ENCODE data around the gene RBM6. TPM values are rescaled to one million over a fixed set of nuclear protein-coding genes. Genes with fewer than 3 reads are reported as not detected.
"Not testable (repeated sequence)": the region's sequence is repeated elsewhere in the genome, so short reads cannot be mapped to it uniquely, and the experiment has no call there.

The RBM6 gene
- total RNA-seq, 1 donor from 2014 or later = 169 TPM

DNA sequence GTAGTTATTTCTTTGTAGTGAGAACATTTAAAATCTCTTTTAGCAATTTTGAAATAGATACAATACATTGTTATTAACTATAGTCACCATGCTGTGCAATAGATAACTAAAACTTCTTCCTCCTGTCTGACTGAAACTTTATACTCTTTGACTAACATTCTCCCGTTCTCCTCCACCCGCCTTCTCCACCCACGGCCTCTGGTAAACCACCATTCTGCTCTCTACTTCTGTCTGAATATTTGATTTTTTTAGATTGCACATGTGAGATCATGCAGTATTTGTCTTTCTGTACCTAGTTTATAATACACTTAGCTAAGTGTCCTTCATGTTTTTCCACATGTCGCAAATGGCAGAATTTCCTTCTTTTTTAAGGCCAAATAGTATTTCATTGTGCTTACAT is 76.0 kb downstream of the RBM6 start:
- DNase-seq = no peak
- no peak overlapping the region for H3K27ac Mint-ChIP-seq (ENCODE audit: unreplicated experiment)
- peaks cover 3% of the 10 kb centered on the region for H3K9me3 Mint-ChIP-seq (ENCODE audit: unreplicated experiment)
- H3K4me3 Mint-ChIP-seq (ENCODE audit: unreplicated experiment) = no peak overlapping the region
- H3K27me3 Mint-ChIP-seq (ENCODE audit: unreplicated experiment) = peaks cover 3% of the 10 kb centered on the region
- peaks cover 16% of the 10 kb centered on the region for H3K36me3 Mint-ChIP-seq (ENCODE audit: unreplicated experiment)
- TF ChIP-seq, protein P1, sequence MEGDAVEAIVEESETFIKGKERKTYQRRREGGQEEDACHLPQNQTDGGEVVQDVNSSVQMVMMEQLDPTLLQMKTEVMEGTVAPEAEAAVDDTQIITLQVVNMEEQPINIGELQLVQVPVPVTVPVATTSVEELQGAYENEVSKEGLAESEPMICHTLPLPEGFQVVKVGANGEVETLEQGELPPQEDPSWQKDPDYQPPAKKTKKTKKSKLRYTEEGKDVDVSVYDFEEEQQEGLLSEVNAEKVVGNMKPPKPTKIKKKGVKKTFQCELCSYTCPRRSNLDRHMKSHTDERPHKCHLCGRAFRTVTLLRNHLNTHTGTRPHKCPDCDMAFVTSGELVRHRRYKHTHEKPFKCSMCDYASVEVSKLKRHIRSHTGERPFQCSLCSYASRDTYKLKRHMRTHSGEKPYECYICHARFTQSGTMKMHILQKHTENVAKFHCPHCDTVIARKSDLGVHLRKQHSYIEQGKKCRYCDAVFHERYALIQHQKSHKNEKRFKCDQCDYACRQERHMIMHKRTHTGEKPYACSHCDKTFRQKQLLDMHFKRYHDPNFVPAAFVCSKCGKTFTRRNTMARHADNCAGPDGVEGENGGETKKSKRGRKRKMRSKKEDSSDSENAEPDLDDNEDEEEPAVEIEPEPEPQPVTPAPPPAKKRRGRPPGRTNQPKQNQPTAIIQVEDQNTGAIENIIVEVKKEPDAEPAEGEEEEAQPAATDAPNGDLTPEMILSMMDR (IDR thresholded peaks at IDR 0.05; ENCODE audit: partially characterized antibody, unreplicated experiment) = no peak
- H3K4me1 Mint-ChIP-seq (ENCODE audit: low read depth, unreplicated experiment) = no peaks in the 10 kb centered on the region

DNA sequence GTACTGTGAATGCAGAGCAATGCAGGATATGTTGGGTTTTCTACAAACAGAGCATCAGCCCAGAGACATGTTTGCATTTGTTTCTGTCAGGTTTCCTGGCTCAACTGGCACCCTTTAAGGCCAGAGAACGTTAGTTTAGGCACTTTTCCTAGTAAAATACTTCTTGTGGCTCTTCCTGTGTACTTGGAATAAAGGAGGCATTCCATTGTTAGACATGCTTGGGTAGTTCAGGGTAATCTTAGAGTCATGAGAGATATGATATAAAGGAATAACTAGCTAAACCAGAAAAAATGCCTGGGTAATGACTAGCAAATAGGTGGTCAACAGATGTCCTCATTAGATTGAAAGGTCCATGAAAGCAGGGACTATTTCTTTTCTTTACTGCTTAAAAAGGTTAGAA is 88.4 kb downstream of the RBM6 start:
- Mint-ChIP-seq H3K4me3 (ENCODE audit: unreplicated experiment) (no peak overlapping the region), H3K36me3 (ENCODE audit: unreplicated experiment) (peaks cover 8% of the 10 kb centered on the region), H3K27me3 (ENCODE audit: unreplicated experiment) (peaks cover 3% of the 10 kb centered on the region), H3K9me3 (ENCODE audit: unreplicated experiment) (peaks cover 5% of the 10 kb centered on the region), H3K4me1 (ENCODE audit: low read depth, unreplicated experiment) (no peaks in the 10 kb centered on the region), H3K27ac (ENCODE audit: unreplicated experiment) (no peak overlapping the region)
- TF ChIP-seq, protein P1 (IDR thresholded peaks at IDR 0.05; ENCODE audit: partially characterized antibody, unreplicated experiment) = no peak
- DNase-seq = no peak

DNA sequence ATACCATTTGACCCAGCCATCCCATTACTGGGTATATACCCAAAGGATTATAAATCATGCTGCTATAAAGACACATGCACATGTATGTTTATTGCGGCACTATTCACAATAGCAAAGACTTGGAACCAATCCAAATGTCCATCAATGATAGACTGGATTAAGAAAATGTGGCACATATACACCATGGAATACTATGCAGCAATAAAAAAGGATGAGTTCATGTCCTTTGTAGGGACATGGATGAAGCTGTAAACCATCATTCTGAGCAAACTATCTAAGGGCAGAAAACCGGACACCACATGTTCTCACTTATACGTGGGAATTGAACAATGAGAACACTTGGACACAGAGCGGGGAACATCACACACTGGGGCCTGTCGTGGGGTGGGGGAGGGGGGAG is 91.3 kb downstream of the RBM6 start:
- not testable (repeated sequence) for DNase-seq; H3K9me3 Mint-ChIP-seq (ENCODE audit: unreplicated experiment); H3K4me1 Mint-ChIP-seq (ENCODE audit: low read depth, unreplicated experiment); H3K27me3 Mint-ChIP-seq (ENCODE audit: unreplicated experiment); H3K36me3 Mint-ChIP-seq (ENCODE audit: unreplicated experiment); H3K4me3 Mint-ChIP-seq (ENCODE audit: unreplicated experiment); H3K27ac Mint-ChIP-seq (ENCODE audit: unreplicated experiment)

DNA sequence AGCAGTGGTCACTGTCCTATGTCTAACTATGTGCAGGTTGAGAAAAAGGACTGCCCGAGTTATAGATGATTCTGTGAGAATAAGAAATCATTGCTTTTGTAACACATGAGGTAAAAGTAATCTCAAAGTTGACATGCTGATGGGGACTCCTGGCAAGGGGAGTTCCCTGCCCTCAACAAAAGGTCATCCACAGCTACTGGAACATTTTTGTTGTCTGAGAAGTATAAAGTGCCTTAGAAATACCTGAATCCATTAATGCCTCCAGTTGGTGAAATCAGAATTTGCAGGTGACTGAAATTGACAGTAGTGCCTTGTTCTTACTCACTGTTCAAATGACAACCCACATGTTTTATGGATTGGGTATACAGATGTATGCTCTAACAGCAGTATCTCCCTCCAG is 105.0 kb downstream of the RBM6 start:
- Mint-ChIP-seq H3K27me3 (ENCODE audit: unreplicated experiment) (no peaks in the 10 kb centered on the region), H3K36me3 (ENCODE audit: unreplicated experiment) (no peaks in the 10 kb centered on the region), H3K4me3 (ENCODE audit: unreplicated experiment) (no peak overlapping the region), H3K27ac (ENCODE audit: unreplicated experiment) (no peak overlapping the region), H3K4me1 (ENCODE audit: low read depth, unreplicated experiment) (peaks cover 3% of the 10 kb centered on the region), H3K9me3 (ENCODE audit: unreplicated experiment) (peaks cover 1% of the 10 kb centered on the region)
- no peak for DNase-seq
- TF ChIP-seq, protein P1 (IDR thresholded peaks at IDR 0.05; ENCODE audit: partially characterized antibody, unreplicated experiment) = no peak

DNA sequence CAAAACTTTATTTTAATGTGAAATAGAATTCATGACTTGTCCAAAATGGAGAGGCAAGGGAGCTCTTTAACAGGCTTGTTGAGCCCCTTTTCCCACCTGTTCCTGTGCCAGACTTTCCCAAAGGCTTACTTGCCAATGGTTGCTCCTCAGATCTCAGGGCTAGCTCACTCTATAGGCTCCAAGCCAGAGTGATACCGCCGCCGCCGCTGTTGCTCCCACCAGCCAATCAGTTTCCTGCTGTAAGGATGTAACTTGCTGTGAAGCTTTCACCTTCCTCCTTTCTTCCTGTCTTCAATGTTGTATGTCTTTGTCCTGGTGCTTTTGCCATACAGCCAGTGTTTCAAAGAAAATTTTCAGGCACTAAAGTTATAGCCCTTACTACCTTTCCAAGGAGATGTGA is 107.5 kb downstream of the RBM6 start:
- Mint-ChIP-seq H3K4me3 (ENCODE audit: unreplicated experiment) (no peak overlapping the region), H3K27me3 (ENCODE audit: unreplicated experiment) (no peaks in the 10 kb centered on the region), H3K27ac (ENCODE audit: unreplicated experiment) (no peak overlapping the region), H3K36me3 (ENCODE audit: unreplicated experiment) (no peaks in the 10 kb centered on the region), H3K9me3 (ENCODE audit: unreplicated experiment) (peaks cover 1% of the 10 kb centered on the region), H3K4me1 (ENCODE audit: low read depth, unreplicated experiment) (no peaks in the 10 kb centered on the region)
- no peak for DNase-seq
- TF ChIP-seq, protein P1 (IDR thresholded peaks at IDR 0.05; ENCODE audit: partially characterized antibody, unreplicated experiment) = no peak

DNA sequence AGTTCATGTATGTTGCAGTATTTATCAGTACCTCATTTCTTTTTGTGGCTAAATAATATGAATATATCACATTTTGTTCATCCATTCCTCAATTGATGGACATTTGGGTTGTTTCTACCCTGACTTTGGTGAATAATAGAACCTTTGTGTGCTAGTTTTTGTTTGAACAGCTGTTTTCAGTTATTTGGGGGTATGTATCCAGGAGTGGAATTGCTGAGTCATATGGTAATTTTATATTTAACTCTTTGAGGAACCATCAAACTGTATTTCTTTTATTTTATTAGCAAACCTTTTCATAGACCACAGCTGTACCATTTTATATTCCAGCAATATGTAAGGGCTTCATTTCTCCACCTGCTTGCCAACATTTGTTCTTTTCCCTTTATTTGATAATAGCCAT is 110.4 kb downstream of the RBM6 start:
- Mint-ChIP-seq H3K4me3 (ENCODE audit: unreplicated experiment) (no peak overlapping the region), H3K9me3 (ENCODE audit: unreplicated experiment) (no peaks in the 10 kb centered on the region), H3K4me1 (ENCODE audit: low read depth, unreplicated experiment) (peaks cover 3% of the 10 kb centered on the region), H3K36me3 (ENCODE audit: unreplicated experiment) (peaks cover 3% of the 10 kb centered on the region), H3K27me3 (ENCODE audit: unreplicated experiment) (no peaks in the 10 kb centered on the region), H3K27ac (ENCODE audit: unreplicated experiment) (no peak overlapping the region)
- no peak for DNase-seq
- TF ChIP-seq, protein P1 (IDR thresholded peaks at IDR 0.05; ENCODE audit: partially characterized antibody, unreplicated experiment) = no peak
